Measurements from ENCODE around the gene JAG2.
A peak's percentile ranks its signal among the peaks of the same experiment; 100 is the strongest.

JAG2 gene

GRCh38 chr14:105108516-105108864 is 60.1 kb downstream of the JAG2 start:
- DNase-seq, result no peak

- DNase-seq, result no peak
These were observed 60.6 kb downstream of the JAG2 start for GRCh38 chr14:105107781-105108515.

- no peak for DNase-seq
These were observed 61.2 kb downstream of the JAG2 start for GRCh38 chr14:105107351-105107750.

GRCh38 chr14:105105158-105105557 is 63.4 kb downstream of the JAG2 start:
- no peak for DNase-seq

- DNase-seq, result no peak
These were observed 65.7 kb downstream of the JAG2 start for GRCh38 chr14:105102893-105103292.

GRCh38 chr14:105102361-105102870 is 66.2 kb downstream of the JAG2 start:
- DNase-seq, result no peak

GRCh38 chr14:105100910-105101309 is 67.7 kb downstream of the JAG2 start:
- DNase-seq, result no peak

GRCh38 chr14:105099778-105100177 is 68.8 kb downstream of the JAG2 start:
- no peak for DNase-seq

- no peak for DNase-seq
These were observed 70.3 kb downstream of the JAG2 start for GRCh38 chr14:105098316-105098715.

GRCh38 chr14:105097794-105098127 is 70.8 kb downstream of the JAG2 start:
- DNase-seq, result no peak

GRCh38 chr14:105096206-105096875 is 72.2 kb downstream of the JAG2 start:
- no peak for DNase-seq

- DNase-seq, result no peak
These were observed 73.3 kb downstream of the JAG2 start for GRCh38 chr14:105095236-105095805.

- DNase-seq, result no peak
These were observed 74.2 kb downstream of the JAG2 start for GRCh38 chr14:105094193-105094907.

- peak; percentile 74 to 80 for DNase-seq
These were observed 75.0 kb downstream of the JAG2 start for GRCh38 chr14:105093431-105094192.

- peak; percentile 67 to 70 for DNase-seq
These were observed 75.5 kb downstream of the JAG2 start for GRCh38 chr14:105093038-105093430.

- DNase-seq, result no peak
These were observed 76.2 kb downstream of the JAG2 start for GRCh38 chr14:105092171-105093037.

GRCh38 chr14:105091517-105092170 is 76.9 kb downstream of the JAG2 start:
- DNase-seq, result no peak

- no peak for DNase-seq
These were observed 77.5 kb downstream of the JAG2 start for GRCh38 chr14:105091054-105091516.
